SK-N-SH (cell line): ENCODE data around the gene MAST4. TPM values are rescaled to one million over a fixed set of nuclear protein-coding genes. Genes with fewer than 3 reads are reported as not detected.
A peak's percentile ranks its signal among the peaks of the same experiment; 100 is the strongest.

Experiments used
- CTCF ChIA-PET: fragments of 300-600, 350-600 bp; formaldehyde crosslinking; extraction: SDS; loops from one replicate; lab custom pipeline; 2021; lab: Yijun Ruan, JAX
- POLR2A ChIA-PET: fragments of 350-600 bp; sonication (Branson Sonifier 250); formaldehyde crosslinking; extraction: SDS; loops from one replicate; lab custom pipeline; 2020; ENCODE audit warnings: antibody characterized with exemption, inconsistent platforms; lab: Yijun Ruan, JAX
- DNase-seq: peaks from one replicate; pipeline ENCODE4 v3.0.0; 2012
- H2AFZ ChIP-seq: fragments of 200-600 bp; sonication (generic); 2 replicates; pipeline ENCODE4 v1.8.1; 2016; ENCODE audit warnings: antibody characterized with exemption, mild to moderate bottlenecking, low read depth
- H3F3A ChIP-seq: fragments of 200-600 bp; sonication (generic); replicated peaks from 2 replicates; pipeline ENCODE3; 2016; ENCODE audit warnings: antibody characterized with exemption, mild to moderate bottlenecking; ENCODE audit not compliant: insufficient read depth
- H3K27ac ChIP-seq, 2 experiments: fragments of 200-500 bp in 1 of 2; fragments of 200-600 bp in 1 of 2; sonication (Bioruptor generic) in 1 of 2; sonication (generic), shearing (Covaris generic) in 1 of 2; 2 replicates each; pipeline versions ENCODE4 v1.5.1 to v1.6.1; 2014 to 2016; ENCODE audit warnings: low read depth in 2 of 2, inconsistent platforms in 1 of 2, low read length in 1 of 2, mild to moderate bottlenecking in 1 of 2, mixed read lengths in 1 of 2
- H3K27me3 ChIP-seq: fragments of 200-600 bp; sonication (generic), shearing (Covaris generic); 2 replicates; pipeline ENCODE4 v1.6.1; 2016; ENCODE audit warnings: mixed run types; ENCODE audit not compliant: insufficient read depth
- H3K36me3 ChIP-seq, 2 experiments: fragments of 200-500 bp in 1 of 2; fragments of 200-600 bp in 1 of 2; sonication (Bioruptor generic) in 1 of 2; sonication (generic) in 1 of 2; replicated peaks in 1 of 2; 2 replicates each; pipeline versions ENCODE3 to v1.5.1; 2014 to 2016; ENCODE audit warnings: low read length in 1 of 2, mild to moderate bottlenecking in 1 of 2; ENCODE audit not compliant: insufficient read depth in 2 of 2, control insufficient read depth in 1 of 2
- H3K4me1 ChIP-seq, 2 experiments: fragments of 200-500 bp in 1 of 2; fragments of 200-600 bp in 1 of 2; sonication (Bioruptor generic) in 1 of 2; sonication (generic), shearing (Covaris generic) in 1 of 2; 2 replicates each; pipeline versions ENCODE4 v1.5.1 to v1.6.1; 2014 to 2016; ENCODE audit warnings: low read depth in 1 of 2, low read length in 1 of 2, mixed run types in 1 of 2; ENCODE audit not compliant: insufficient read depth in 2 of 2, control insufficient read depth in 1 of 2
- H3K4me2 ChIP-seq: fragments of 200-600 bp; sonication (generic), shearing (Covaris generic); 2 replicates; pipeline ENCODE4 v1.6.1; 2017; ENCODE audit warnings: mixed run types
- H3K4me3 ChIP-seq, 2 experiments: fragments of 200-500 bp in 1 of 2; fragments of 200-600 bp in 1 of 2; sonication (Bioruptor generic) in 1 of 2; sonication (generic), shearing (Covaris generic) in 1 of 2; 2 replicates each; pipeline versions ENCODE4 v1.5.1 to v1.8.1; 2014 to 2016; ENCODE audit warnings: low read depth in 2 of 2, inconsistent platforms in 1 of 2, low read length in 1 of 2, mild to moderate bottlenecking in 1 of 2, mixed read lengths in 1 of 2, moderate library complexity in 1 of 2
- H3K79me2 ChIP-seq: fragments of 200-600 bp; sonication (generic); 2 replicates; pipeline ENCODE4 v1.8.1; 2017; ENCODE audit warnings: mild to moderate bottlenecking; ENCODE audit not compliant: insufficient read depth
- H3K9ac ChIP-seq: fragments of 200-600 bp; sonication (generic); 2 replicates; pipeline ENCODE4 v1.6.1; 2017; ENCODE audit warnings: mixed run types
- H3K9me2 ChIP-seq: fragments of 200-600 bp; sonication (generic); 2 replicates; pipeline ENCODE4 v1.6.1; 2017; ENCODE audit warnings: mixed run types
- H3K9me3 ChIP-seq: fragments of 200-600 bp; sonication (generic); 2 replicates; pipeline ENCODE4 v1.6.1; 2017; ENCODE audit warnings: mixed run types, mild to moderate bottlenecking, moderate library complexity
- H4K20me1 ChIP-seq: fragments of 200-600 bp; sonication (generic); 2 replicates; pipeline ENCODE4 v1.6.1; 2017; ENCODE audit warnings: mild to moderate bottlenecking, mixed run types; ENCODE audit not compliant: insufficient read depth
- CHD2 ChIP-seq: fragments of 150-350 bp; IDR thresholded peaks from 2 replicates; pipeline ENCODE4 v1.6.1; 2018; ENCODE audit warnings: low read length; ENCODE audit not compliant: partially characterized antibody
- EZH2phosphoT487 ChIP-seq: fragments of 200-600 bp; sonication (generic); IDR thresholded peaks from 2 replicates; pipeline ENCODE4 v1.6.1; 2017; ENCODE audit warnings: low read depth, mixed run types, mild to moderate bottlenecking, antibody characterized with exemption, moderate library complexity, borderline replicate concordance
- FOXJ3 ChIP-seq: sonication (generic); formaldehyde crosslinking; IDR thresholded peaks from 2 replicates; pipeline ENCODE4 v1.5.1; 2020; ENCODE audit warnings: mild to moderate bottlenecking, missing genetic modification reagents
- FOXM1 ChIP-seq: IDR thresholded peaks from 2 replicates; pipeline ENCODE4 v1.4.0; 2012; ENCODE audit warnings: low read depth, mild to moderate bottlenecking
- GATA2 ChIP-seq: sonication (generic); formaldehyde crosslinking; IDR thresholded peaks from 2 replicates; pipeline ENCODE4 v1.5.0; 2020; ENCODE audit warnings: mild to moderate bottlenecking, missing genetic modification reagents
- JUND ChIP-seq: IDR thresholded peaks from 2 replicates; pipeline ENCODE4 v1.4.0; 2012
- MEF2A ChIP-seq: IDR thresholded peaks from 2 replicates; pipeline ENCODE4 v1.4.0; 2012; ENCODE audit warnings: low read depth, borderline replicate concordance
- MXI1 ChIP-seq: IDR thresholded peaks from 2 replicates; pipeline ENCODE4 v1.6.1; 2012; ENCODE audit warnings: mild to moderate bottlenecking, low read depth, low read length, improper control_type of control experiment
- NFIC ChIP-seq: IDR thresholded peaks from 2 replicates; pipeline ENCODE4 v1.4.0; 2012; ENCODE audit warnings: borderline replicate concordance
- POLR2AphosphoS5 ChIP-seq: IDR thresholded peaks from 2 replicates; pipeline ENCODE4 v1.6.1; 2012; ENCODE audit warnings: low read depth, low read length
- RAD21 ChIP-seq: IDR thresholded peaks from 2 replicates; pipeline ENCODE4 v1.6.1; 2012; ENCODE audit warnings: mild to moderate bottlenecking, low read length
- RCOR1 ChIP-seq: fragments of 150-350 bp; IDR thresholded peaks from 2 replicates; pipeline ENCODE4 v1.6.1; 2017; ENCODE audit warnings: antibody characterized with exemption, low read length
- RFX5 ChIP-seq: IDR thresholded peaks from 2 replicates; pipeline ENCODE4 v1.6.1; 2012; ENCODE audit warnings: mild to moderate bottlenecking, improper control_type of control experiment, low read length
- RXRA ChIP-seq: IDR thresholded peaks from 2 replicates; pipeline ENCODE4 v1.4.0; 2012; ENCODE audit warnings: low read depth, mild to moderate bottlenecking, borderline replicate concordance
- SIN3A ChIP-seq: IDR thresholded peaks from 2 replicates; pipeline ENCODE4 v1.6.1; 2012; ENCODE audit warnings: low read depth, mild to moderate bottlenecking, low read length, moderate library complexity, borderline replicate concordance
- SMC3 ChIP-seq: IDR thresholded peaks from 2 replicates; pipeline ENCODE4 v1.6.1; 2012; ENCODE audit warnings: low read depth, low read length, improper control_type of control experiment
- TCF12 ChIP-seq: IDR thresholded peaks from 2 replicates; pipeline ENCODE4 v1.4.0; 2012
- TEAD4 ChIP-seq: IDR thresholded peaks from 2 replicates; pipeline ENCODE4 v1.4.0; 2012; ENCODE audit warnings: mild to moderate bottlenecking, borderline replicate concordance; ENCODE audit not compliant: insufficient read depth
- YY1 ChIP-seq: IDR thresholded peaks from 2 replicates; pipeline ENCODE4 v1.4.0; 2012; ENCODE audit warnings: low read depth, mild to moderate bottlenecking
- WGBS: methylation state at CpG from one replicate; pipeline ENCODE4 v1.1.6; 2017; ENCODE audit warnings: low lambda C conversion rate; 5-methylcytosine and 5-hydroxymethylcytosine counted together
- polyA plus RNA-seq, 3 experiments: library from polyadenylated mRNA; depleted of rRNA; stranded (reverse); fragments of >200 nt; gene quantifications; 2 replicates each; pipeline ENCODE4 v1.2.3, GENCODE V29; 2012
- TF ChIP-seq, protein P1 (sequence below): IDR thresholded peaks from 2 replicates; pipeline ENCODE4 v1.4.0; 2012; ENCODE audit warnings: low read depth
- TF ChIP-seq, protein P2 (sequence below): fragments of 200-600 bp; sonication (generic); IDR thresholded peaks from 2 replicates; pipeline ENCODE4 v1.6.1; 2017; ENCODE audit warnings: antibody characterized with exemption, mild to moderate bottlenecking, moderate library complexity
- TF ChIP-seq, protein P3 (sequence below): fragments of 150-350 bp; IDR thresholded peaks from 2 replicates; pipeline ENCODE4 v1.6.1; 2017; ENCODE audit warnings: antibody characterized with exemption, low read length, low read depth, borderline replicate concordance
- TF ChIP-seq, protein P4 (sequence below): IDR thresholded peaks from 2 replicates; pipeline ENCODE4 v1.6.1; 2012; ENCODE audit warnings: mild to moderate bottlenecking, low read depth, low read length, moderate library complexity
- TF ChIP-seq, protein P5 (sequence below): IDR thresholded peaks from 2 replicates; pipeline ENCODE4 v1.4.0; 2012; ENCODE audit warnings: low read depth, borderline replicate concordance

Gene MAST4
- polyA plus RNA-seq, 1 of the 3 experiments (the other 2 are of a cell fraction), result 2.2 TPM

DNA sequence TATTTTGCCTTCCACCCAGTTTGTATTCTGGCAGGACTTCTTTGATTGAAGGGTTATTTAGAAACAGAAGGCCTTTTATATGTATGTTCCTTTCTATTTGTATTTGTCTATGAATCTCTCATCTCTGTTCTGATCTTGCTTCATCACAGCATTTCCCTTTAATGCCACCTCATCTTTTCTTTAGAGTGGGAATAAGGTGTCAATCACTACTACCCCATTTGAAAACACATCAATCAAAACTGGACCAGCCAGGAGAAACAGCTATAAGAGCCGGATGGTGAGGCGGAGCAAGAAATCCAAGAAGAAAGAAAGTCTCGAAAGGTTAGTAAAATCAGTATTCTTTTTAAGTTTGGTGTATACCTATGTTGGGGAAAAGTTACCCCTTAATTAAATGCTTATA lies 564.1 kb downstream of the MAST4 start (continued):
- TF ChIP-seq EZH2phosphoT487 (no peak), JUND (no peak), FOXJ3 (no peak)
- TF ChIP-seq, protein P1, sequence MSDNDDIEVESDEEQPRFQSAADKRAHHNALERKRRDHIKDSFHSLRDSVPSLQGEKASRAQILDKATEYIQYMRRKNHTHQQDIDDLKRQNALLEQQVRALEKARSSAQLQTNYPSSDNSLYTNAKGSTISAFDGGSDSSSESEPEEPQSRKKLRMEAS, result no peak

DNA sequence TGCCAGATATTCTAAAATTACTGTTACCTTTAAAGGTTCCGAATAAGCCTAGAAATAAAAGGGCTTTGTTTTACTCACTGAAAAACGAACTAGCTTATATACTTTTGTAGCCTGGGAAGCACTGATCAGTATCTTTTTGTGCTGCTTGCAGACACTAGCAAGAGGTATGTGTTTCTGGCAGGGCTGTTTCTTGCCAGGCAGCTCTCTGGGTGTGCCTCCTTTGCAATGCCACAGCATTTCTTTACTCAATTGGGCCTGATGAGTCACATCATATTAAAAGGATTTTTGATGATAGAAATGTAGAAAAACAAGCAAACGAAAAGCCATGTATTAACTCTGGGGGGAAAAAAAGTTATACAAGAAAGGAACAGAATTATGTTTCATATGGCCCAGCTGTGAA lies 564.8 kb downstream of the MAST4 start:
- no peaks in the 10 kb centered on the region for H3K9me2 ChIP-seq
- no peaks in the 10 kb centered on the region for H3K79me2 ChIP-seq
- WGBS, result 27% methylated on average over 3 of the region's 3 CpGs
- H3F3A ChIP-seq, result peaks cover 5% of the 10 kb centered on the region
- peak; percentile 49 for DNase-seq
- H3K4me2 ChIP-seq, result peak overlapping the region; percentile 38; the same call in 1 of the 2 replicates
- no peaks in the 10 kb centered on the region for H3K27me3 ChIP-seq
- no peaks in the 10 kb centered on the region for H3K9me3 ChIP-seq
- no peaks in the 10 kb centered on the region for H4K20me1 ChIP-seq
- ChIA-PET CTCF (interaction anchor here (0.6 to 13.3 kb wide), 6 partner anchors 11 to 1125 kb away, joined by 3 to 201 read pairs (median 4); no protein-coding TSS in a partner anchor), POLR2A (no interaction called here)
- H3K4me3 ChIP-seq, result no peak overlapping the region
- H3K27ac ChIP-seq, result peak overlapping the region; percentile 52 to 67; a peak in 2 of 4 replicates
- H2AFZ ChIP-seq, result peak overlapping the region; percentile 26; the same call in 1 of the 2 replicates
- H3K36me3 ChIP-seq, result peaks cover 0 to 26% of the 10 kb centered on the region in 2 experiments
- no peak overlapping the region; the same call in 1 of the 2 replicates for H3K9ac ChIP-seq
- H3K4me1 ChIP-seq, result peaks cover 11 to 14% of the 10 kb centered on the region in 2 experiments; a peak in 2 of 4 replicates
- TF ChIP-seq, protein P2, sequence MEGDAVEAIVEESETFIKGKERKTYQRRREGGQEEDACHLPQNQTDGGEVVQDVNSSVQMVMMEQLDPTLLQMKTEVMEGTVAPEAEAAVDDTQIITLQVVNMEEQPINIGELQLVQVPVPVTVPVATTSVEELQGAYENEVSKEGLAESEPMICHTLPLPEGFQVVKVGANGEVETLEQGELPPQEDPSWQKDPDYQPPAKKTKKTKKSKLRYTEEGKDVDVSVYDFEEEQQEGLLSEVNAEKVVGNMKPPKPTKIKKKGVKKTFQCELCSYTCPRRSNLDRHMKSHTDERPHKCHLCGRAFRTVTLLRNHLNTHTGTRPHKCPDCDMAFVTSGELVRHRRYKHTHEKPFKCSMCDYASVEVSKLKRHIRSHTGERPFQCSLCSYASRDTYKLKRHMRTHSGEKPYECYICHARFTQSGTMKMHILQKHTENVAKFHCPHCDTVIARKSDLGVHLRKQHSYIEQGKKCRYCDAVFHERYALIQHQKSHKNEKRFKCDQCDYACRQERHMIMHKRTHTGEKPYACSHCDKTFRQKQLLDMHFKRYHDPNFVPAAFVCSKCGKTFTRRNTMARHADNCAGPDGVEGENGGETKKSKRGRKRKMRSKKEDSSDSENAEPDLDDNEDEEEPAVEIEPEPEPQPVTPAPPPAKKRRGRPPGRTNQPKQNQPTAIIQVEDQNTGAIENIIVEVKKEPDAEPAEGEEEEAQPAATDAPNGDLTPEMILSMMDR, result no peak
- TF ChIP-seq NFIC (peak; percentile 26; the same call in 1 of the 2 replicates), RAD21 (no peak), MEF2A (no peak), MXI1 (no peak), POLR2AphosphoS5 (no peak), TEAD4 (no peak), SMC3 (no peak), RFX5 (no peak), SIN3A (no peak), TCF12 (peak; percentile 60), RCOR1 (0 out of 2 replicates have a peak, but pooled peaks have one; percentile 13), YY1 (no peak), RXRA (no peak), FOXM1 (no peak), EZH2phosphoT487 (no peak), CHD2 (no peak), GATA2 (peak; percentile 38; the same call in 1 of the 2 replicates), JUND (peak; percentile 42)
- TF ChIP-seq, protein P1, result no peak
- TF ChIP-seq, protein P3, sequence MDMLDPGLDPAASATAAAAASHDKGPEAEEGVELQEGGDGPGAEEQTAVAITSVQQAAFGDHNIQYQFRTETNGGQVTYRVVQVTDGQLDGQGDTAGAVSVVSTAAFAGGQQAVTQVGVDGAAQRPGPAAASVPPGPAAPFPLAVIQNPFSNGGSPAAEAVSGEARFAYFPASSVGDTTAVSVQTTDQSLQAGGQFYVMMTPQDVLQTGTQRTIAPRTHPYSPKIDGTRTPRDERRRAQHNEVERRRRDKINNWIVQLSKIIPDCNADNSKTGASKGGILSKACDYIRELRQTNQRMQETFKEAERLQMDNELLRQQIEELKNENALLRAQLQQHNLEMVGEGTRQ, result no peak
- TF ChIP-seq, protein P4, sequence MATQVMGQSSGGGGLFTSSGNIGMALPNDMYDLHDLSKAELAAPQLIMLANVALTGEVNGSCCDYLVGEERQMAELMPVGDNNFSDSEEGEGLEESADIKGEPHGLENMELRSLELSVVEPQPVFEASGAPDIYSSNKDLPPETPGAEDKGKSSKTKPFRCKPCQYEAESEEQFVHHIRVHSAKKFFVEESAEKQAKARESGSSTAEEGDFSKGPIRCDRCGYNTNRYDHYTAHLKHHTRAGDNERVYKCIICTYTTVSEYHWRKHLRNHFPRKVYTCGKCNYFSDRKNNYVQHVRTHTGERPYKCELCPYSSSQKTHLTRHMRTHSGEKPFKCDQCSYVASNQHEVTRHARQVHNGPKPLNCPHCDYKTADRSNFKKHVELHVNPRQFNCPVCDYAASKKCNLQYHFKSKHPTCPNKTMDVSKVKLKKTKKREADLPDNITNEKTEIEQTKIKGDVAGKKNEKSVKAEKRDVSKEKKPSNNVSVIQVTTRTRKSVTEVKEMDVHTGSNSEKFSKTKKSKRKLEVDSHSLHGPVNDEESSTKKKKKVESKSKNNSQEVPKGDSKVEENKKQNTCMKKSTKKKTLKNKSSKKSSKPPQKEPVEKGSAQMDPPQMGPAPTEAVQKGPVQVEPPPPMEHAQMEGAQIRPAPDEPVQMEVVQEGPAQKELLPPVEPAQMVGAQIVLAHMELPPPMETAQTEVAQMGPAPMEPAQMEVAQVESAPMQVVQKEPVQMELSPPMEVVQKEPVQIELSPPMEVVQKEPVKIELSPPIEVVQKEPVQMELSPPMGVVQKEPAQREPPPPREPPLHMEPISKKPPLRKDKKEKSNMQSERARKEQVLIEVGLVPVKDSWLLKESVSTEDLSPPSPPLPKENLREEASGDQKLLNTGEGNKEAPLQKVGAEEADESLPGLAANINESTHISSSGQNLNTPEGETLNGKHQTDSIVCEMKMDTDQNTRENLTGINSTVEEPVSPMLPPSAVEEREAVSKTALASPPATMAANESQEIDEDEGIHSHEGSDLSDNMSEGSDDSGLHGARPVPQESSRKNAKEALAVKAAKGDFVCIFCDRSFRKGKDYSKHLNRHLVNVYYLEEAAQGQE, result no peak
- TF ChIP-seq, protein P5, sequence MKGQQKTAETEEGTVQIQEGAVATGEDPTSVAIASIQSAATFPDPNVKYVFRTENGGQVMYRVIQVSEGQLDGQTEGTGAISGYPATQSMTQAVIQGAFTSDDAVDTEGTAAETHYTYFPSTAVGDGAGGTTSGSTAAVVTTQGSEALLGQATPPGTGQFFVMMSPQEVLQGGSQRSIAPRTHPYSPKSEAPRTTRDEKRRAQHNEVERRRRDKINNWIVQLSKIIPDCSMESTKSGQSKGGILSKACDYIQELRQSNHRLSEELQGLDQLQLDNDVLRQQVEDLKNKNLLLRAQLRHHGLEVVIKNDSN, result no peak
